Caco-2 (cell line): ENCODE measurements around the gene SNAP25. TPM values are rescaled to one million over a fixed set of nuclear protein-coding genes. Genes with fewer than 3 reads are reported as not detected.

Source experiments
- BruUV-seq: library from RNA; stranded (reverse); fragments of 400-500 nt; replicated peaks from 2 replicates; lab custom pipeline; 2021; lab: Mats Ljungman, UMichigan
- CTCF ChIA-PET: fragments of 300-600 bp; sonication (Branson Sonifier 250); formaldehyde crosslinking; loops from one replicate; lab custom pipeline; 2022; ENCODE audit warnings: antibody characterized with exemption; lab: Charles Lee
- POLR2A ChIA-PET: fragments of 300-600 bp; sonication (Branson Sonifier 250); formaldehyde crosslinking; loops from one replicate; lab custom pipeline; 2022; ENCODE audit warnings: antibody characterized with exemption; lab: Charles Lee
- DNase-seq, 2 experiments: peaks; one replicate each; pipeline versions ENCODE4 v3.0.0 to v3.0.0-alpha.2; 2020 to 2022
- H3K27me3 ChIP-seq: replicated peaks from 2 replicates; pipeline ENCODE4 v1.6.0; 2011; ENCODE audit warnings: low read length; ENCODE audit not compliant: control insufficient read depth, insufficient read depth
- H3K36me3 ChIP-seq: 2 replicates; pipeline ENCODE4 v1.5.1; 2011; ENCODE audit warnings: low read length; ENCODE audit not compliant: control insufficient read depth, insufficient read depth
- H3K4me1 ChIP-seq: fragments of 250-450 bp; sonication (Bioruptor Pico); 2 replicates; pipeline ENCODE4 v1.5.1; 2020; ENCODE audit warnings: mild to moderate bottlenecking
- H3K4me3 ChIP-seq: 2 replicates; pipeline ENCODE4 v1.5.1; 2011; ENCODE audit warnings: low read depth, mild to moderate bottlenecking, control low read depth, low read length
- H3K9me3 ChIP-seq: fragments of 250-450 bp; sonication (Bioruptor Pico); 2 replicates; pipeline ENCODE4 v1.5.1; 2020; ENCODE audit warnings: mild to moderate bottlenecking, moderate library complexity
- H3K27ac Mint-ChIP-seq: one replicate; pipeline ENCODE4 v1.8.0; 2022; ENCODE audit warnings: mixed read lengths; ENCODE audit not compliant: unreplicated experiment
- H3K27me3 Mint-ChIP-seq: one replicate; pipeline ENCODE4 v1.8.0; 2022; ENCODE audit warnings: mixed read lengths; ENCODE audit not compliant: insufficient read depth, unreplicated experiment
- H3K36me3 Mint-ChIP-seq: one replicate; pipeline ENCODE4 v1.8.0; 2022; ENCODE audit warnings: mild to moderate bottlenecking, mixed read lengths; ENCODE audit not compliant: insufficient read depth, unreplicated experiment
- H3K4me1 Mint-ChIP-seq: one replicate; pipeline ENCODE4 v1.8.0; 2022; ENCODE audit warnings: low read depth, mixed read lengths; ENCODE audit not compliant: unreplicated experiment
- H3K4me3 Mint-ChIP-seq: one replicate; pipeline ENCODE4 v1.8.0; 2022; ENCODE audit warnings: mild to moderate bottlenecking, moderate library complexity, mixed read lengths; ENCODE audit not compliant: unreplicated experiment
- H3K9me3 Mint-ChIP-seq: one replicate; pipeline ENCODE4 v1.8.0; 2022; ENCODE audit warnings: mixed read lengths; ENCODE audit not compliant: unreplicated experiment
- CTCF ChIP-seq, 2 experiments: fragments of 200-600 bp in 1 of 2; IDR thresholded peaks; 1 replicate in 1 of 2; 2 replicates in 1 of 2; pipeline versions ENCODE4 v1.5.1 to v1.8.0; 2011 to 2022; ENCODE audit warnings: antibody characterized with exemption in 1 of 2, control low read depth in 1 of 2, inconsistent platforms in 1 of 2, low read depth in 1 of 2, low read length in 1 of 2, mild to moderate bottlenecking in 1 of 2, moderate library complexity in 1 of 2; ENCODE audit not compliant: insufficient read depth in 1 of 2, severe bottlenecking in 1 of 2, unreplicated experiment in 1 of 2
- intact Hi-C: fragments of 100-400 bp; cut with micrococcal nuclease; formaldehyde crosslinking; loops from one replicate; pipeline ENCODE4 v1.10.0; 2022; ENCODE audit not compliant: unreplicated experiment
- total RNA-seq: library from RNA; stranded (reverse); gene quantifications from 2 replicates; pipeline ENCODE4 v1.2.3, GENCODE V29; 2022

SNAP25 gene
- total RNA-seq, 1 experiment from 2014 or later, result not detected

GRCh38 chr20:10321138-10321717, 102.6 kb downstream of the SNAP25 start:
- ChIA-PET POLR2A (no interaction called here), CTCF (no interaction called here)
- DNase-seq, result no peak
- no TSS peak for BruUV-seq
- H3K9me3 Mint-ChIP-seq, result peaks cover 8% of the 10 kb centered on the region
- TF ChIP-seq CTCF (IDR thresholded peaks at IDR 0.05; ENCODE audit: insufficient read depth in 1 of 2, low read depth in 1 of 2, low read length in 1 of 2, severe bottlenecking in 1 of 2, unreplicated experiment in 1 of 2), result no peak
- intact Hi-C loops, result no loop called here
- H3K9me3 ChIP-seq, result peaks cover 8% of the 10 kb centered on the region
- H3K27me3 Mint-ChIP-seq, result peaks cover 2% of the 10 kb centered on the region
- H3K36me3 ChIP-seq, result no peaks in the 10 kb centered on the region; the same call in 1 of the 2 replicates
- no peaks in the 10 kb centered on the region for H3K27me3 ChIP-seq
- no peak overlapping the region for H3K4me3 Mint-ChIP-seq
- H3K36me3 Mint-ChIP-seq, result no peaks in the 10 kb centered on the region
- H3K4me1 ChIP-seq, result no peaks in the 10 kb centered on the region
- H3K4me3 ChIP-seq, result no peak overlapping the region
- H3K4me1 Mint-ChIP-seq, result no peaks in the 10 kb centered on the region
- no peak overlapping the region for H3K27ac Mint-ChIP-seq

GRCh38 chr20:10322073-10323012, 103.7 kb downstream of the SNAP25 start:
- Mint-ChIP-seq H3K4me1 (no peaks in the 10 kb centered on the region), H3K9me3 (no peaks in the 10 kb centered on the region), H3K4me3 (no peak overlapping the region), H3K27me3 (peaks cover 2% of the 10 kb centered on the region), H3K36me3 (no peaks in the 10 kb centered on the region), H3K27ac (no peak overlapping the region)
- POLR2A ChIA-PET, result no interaction called here
- Histone ChIP-seq H3K36me3 (no peaks in the 10 kb centered on the region; the same call in 1 of the 2 replicates), H3K4me3 (no peak overlapping the region), H3K9me3 (peaks cover under 1% of the 10 kb centered on the region; the same call in 1 of the 2 replicates), H3K27me3 (no peaks in the 10 kb centered on the region), H3K4me1 (no peaks in the 10 kb centered on the region)
- no peak for DNase-seq
- no TSS peak for BruUV-seq
- intact Hi-C loops, result no loop called here
- CTCF ChIA-PET, result no interaction called here
- TF ChIP-seq CTCF (IDR thresholded peaks at IDR 0.05; ENCODE audit: insufficient read depth in 1 of 2, low read depth in 1 of 2, low read length in 1 of 2, severe bottlenecking in 1 of 2, unreplicated experiment in 1 of 2), result no peak

- Mint-ChIP-seq H3K27ac (no peak overlapping the region), H3K4me3 (no peak overlapping the region), H3K27me3 (peaks cover 2% of the 10 kb centered on the region), H3K4me1 (no peaks in the 10 kb centered on the region), H3K36me3 (no peaks in the 10 kb centered on the region), H3K9me3 (no peaks in the 10 kb centered on the region)
- no peak overlapping the region for H3K4me3 ChIP-seq
- no peaks in the 10 kb centered on the region for H3K4me1 ChIP-seq
- ChIA-PET POLR2A (no interaction called here), CTCF (no interaction called here)
- H3K36me3 ChIP-seq, result no peaks in the 10 kb centered on the region; the same call in 1 of the 2 replicates
- DNase-seq, result no peak
- no peaks in the 10 kb centered on the region for H3K27me3 ChIP-seq
- BruUV-seq, result no TSS peak
- intact Hi-C loops, result no loop called here
- no peak for TF ChIP-seq CTCF (IDR thresholded peaks at IDR 0.05; ENCODE audit: insufficient read depth in 1 of 2, low read depth in 1 of 2, low read length in 1 of 2, severe bottlenecking in 1 of 2, unreplicated experiment in 1 of 2)
- no peaks in the 10 kb centered on the region; the same call in 1 of the 2 replicates for H3K9me3 ChIP-seq
Observed at GRCh38 chr20:10323729-10324128, 105.1 kb downstream of the SNAP25 start.
